ENCODE measurements around the gene EWSR1. TPM values are rescaled to one million over a fixed set of nuclear protein-coding genes. Genes with fewer than 3 reads are reported as not detected.

Gene EWSR1
- total and polyA plus RNA-seq, 2 of the 4 experiments (the other 2 are of a cell fraction) = 243 to 518 TPM

- H3K36me3 ChIP-seq (ENCODE audit: control insufficient read depth, insufficient read depth, low read length) = peaks cover 57% of the 10 kb centered on the region
- no peak overlapping the region for H3K14ac ChIP-seq (replicated peaks; ENCODE audit: low read depth, low read length)
- H4K5ac ChIP-seq (ENCODE audit: low read depth, low read length) = no peak overlapping the region
- WGBS, 2 experiments (ENCODE audit: extremely low coverage in 2 of 2, insufficient read length in 1 of 2) = 90% methylated on average over 3 of the region's 23 CpGs; no CpG with 5 or more reads in 1 of the 2 experiments
- H3K27me3 ChIP-seq (ENCODE audit: control insufficient read depth, insufficient read depth, low read length) = no peaks in the 10 kb centered on the region
- peak overlapping the region; percentile 20 for H2AK9ac ChIP-seq (replicated peaks; ENCODE audit: low read depth, low read length, poor library complexity)
- H3K56ac ChIP-seq (ENCODE audit: extremely low read depth, insufficient read depth, low read length) = no peak overlapping the region
- no peaks in the 10 kb centered on the region for H3K4me1 ChIP-seq (ENCODE audit: control insufficient read depth, insufficient read depth, low read length)
- no peak overlapping the region for H2BK120ac ChIP-seq (ENCODE audit: low read depth, low read length)
- no peak overlapping the region for H3K4me3 ChIP-seq (ENCODE audit: insufficient read depth, low read depth, low read length)
- H3K18ac ChIP-seq (ENCODE audit: low read depth, low read length) = no peak overlapping the region
- dilution Hi-C loops (cut with HindIII; ENCODE audit: low sequenced_read_pairs, unreplicated experiment) (no loop called here), intact Hi-C loops (cut with micrococcal nuclease) (no loop called here), in situ Hi-C loops (cut with MboI; ENCODE audit: low sequenced_read_pairs) (no loop called here)
- no peak overlapping the region for H3K27ac ChIP-seq (ENCODE audit: insufficient read depth, low read length)
- ATAC-seq (ENCODE audit: low read depth) (no peak), DNase-seq (no peak)
- no peak overlapping the region for H2BK5ac ChIP-seq (ENCODE audit: low read depth, low read length, poor library complexity, severe bottlenecking)
- ChIA-PET CTCF (no interaction called here), POLR2A (ENCODE audit: unreplicated experiment) (no interaction called here)
- H3K9ac ChIP-seq (ENCODE audit: low read depth, low read length) = no peak overlapping the region
- H3K79me1 ChIP-seq (ENCODE audit: low read depth in 1 of 2, low read length in 2 of 2) = peaks cover 0 to 3% of the 10 kb centered on the region in 2 experiments; a peak in 1 of 4 replicates
- H3K4me2 ChIP-seq (ENCODE audit: low read depth, low read length) = no peak overlapping the region
- no peak overlapping the region for H4K8ac ChIP-seq (ENCODE audit: low read depth in 2 of 2, low read length in 2 of 2)
- H2AK5ac ChIP-seq (ENCODE audit: low read depth, low read length) = no peak overlapping the region
- no peaks in the 10 kb centered on the region for H3K9me3 ChIP-seq (ENCODE audit: control insufficient read depth, insufficient read depth, low read length)
- H2BK15ac ChIP-seq (ENCODE audit: low read depth, low read length) = no peak overlapping the region
- H3K9me1 ChIP-seq (ENCODE audit: insufficient read depth, low read length) = no peaks in the 10 kb centered on the region
- no peak overlapping the region for H2BK20ac ChIP-seq (ENCODE audit: low read depth, low read length)
- H4K91ac ChIP-seq (ENCODE audit: insufficient read depth, low read depth, low read length) = no peak overlapping the region
- no TSS peak for BruUV-seq (replicated peaks)
- no peak overlapping the region for H2AFZ ChIP-seq (replicated peaks; ENCODE audit: low read length, poor library complexity)
- H3K23ac ChIP-seq (ENCODE audit: low read depth, low read length) = no peak overlapping the region
- peaks cover 9% of the 10 kb centered on the region for H4K20me1 ChIP-seq (ENCODE audit: insufficient read depth, low read length)
- H3K4ac ChIP-seq (ENCODE audit: low read depth, low read length) = no peak overlapping the region
- TF ChIP-seq RAD21 (IDR thresholded peaks at IDR 0.05; ENCODE audit: low read length) (no peak), NFE2L2 (IDR thresholded peaks at IDR 0.05; ENCODE audit: low read depth, low read length) (no peak), MAZ (IDR thresholded peaks at IDR 0.05; ENCODE audit: borderline replicate concordance, low read depth, low read length) (no peak), CHD1 (IDR thresholded peaks at IDR 0.05; ENCODE audit: low read depth, low read length) (no peak), MXI1 (IDR thresholded peaks at IDR 0.05; ENCODE audit: borderline replicate concordance, low read depth, low read length) (no peak), POLR2A (IDR thresholded peaks at IDR 0.05; ENCODE audit: low read depth, low read length) (no peak), RCOR1 (IDR thresholded peaks at IDR 0.05; ENCODE audit: insufficient replicate concordance, low read length) (no peak), CEBPB (IDR thresholded peaks at IDR 0.05; ENCODE audit: low read depth, low read length) (no peak), RFX5 (IDR thresholded peaks at IDR 0.05; ENCODE audit: low read depth, low read length) (no peak), MAFK (IDR thresholded peaks at IDR 0.05; ENCODE audit: low read depth, low read length) (no peak), SMC3 (IDR thresholded peaks at IDR 0.05; ENCODE audit: low read depth, low read length) (no peak), BHLHE40 (IDR thresholded peaks at IDR 0.05; ENCODE audit: low read depth, low read length) (no peak), USF2 (IDR thresholded peaks at IDR 0.05; ENCODE audit: low read depth, low read length) (no peak), ELK1 (IDR thresholded peaks at IDR 0.05; ENCODE audit: borderline replicate concordance, low read depth, low read length) (no peak), FOS (IDR thresholded peaks at IDR 0.05; ENCODE audit: low read depth, low read length) (no peak)
Measured at GRCh38 chr22:29339381-29340235, 71.5 kb downstream of the EWSR1 start.

Measured in IMR-90 (cell line).